HepG2 (cell line): ENCODE results near the gene VGLL4.

Experiments
- CBFB ChIP-seq: sonication (generic); formaldehyde crosslinking; IDR thresholded peaks from 2 replicates; pipeline ENCODE4 v1.4.0; 2020; ENCODE audit warnings: missing genetic modification reagents
- FOXK2 ChIP-seq: fragments of 450-650 bp; IDR thresholded peaks from 2 replicates; pipeline ENCODE4 v1.6.1; 2016
- KLF13 ChIP-seq: sonication (generic); formaldehyde crosslinking; IDR thresholded peaks from 2 replicates; pipeline ENCODE4 v1.4.0; 2020; ENCODE audit warnings: mild to moderate bottlenecking, missing genetic modification reagents
- POLR2AphosphoS5 ChIP-seq: IDR thresholded peaks from 2 replicates; pipeline ENCODE4 v1.6.1; 2012; ENCODE audit warnings: low read depth, low read length
- ZNF10 ChIP-seq: sonication (generic); formaldehyde crosslinking; IDR thresholded peaks from 2 replicates; pipeline ENCODE4 v1.4.0; 2020; ENCODE audit warnings: mild to moderate bottlenecking, low read depth, missing genetic modification reagents, borderline replicate concordance
- ZSCAN21 ChIP-seq: sonication (generic); formaldehyde crosslinking; IDR thresholded peaks from 2 replicates; pipeline ENCODE4 v1.8.0; 2022; ENCODE audit warnings: mild to moderate bottlenecking, missing genetic modification reagents, moderate library complexity, borderline replicate concordance
- TF ChIP-seq, protein P1 (sequence below): sonication (generic); formaldehyde crosslinking; IDR thresholded peaks from 2 replicates; pipeline ENCODE4 v1.9.0; 2021; ENCODE audit warnings: missing genetic modification reagents, borderline replicate concordance
- TF ChIP-seq, protein P2 (sequence below): sonication (generic); formaldehyde crosslinking; IDR thresholded peaks from 2 replicates; pipeline ENCODE4 v1.4.0; 2020; ENCODE audit warnings: missing genetic modification reagents

- no peak for TF ChIP-seq POLR2AphosphoS5
- no peak for TF ChIP-seq CBFB (CRISPR knock-in tag)
- TF ChIP-seq FOXK2, result no peak
- TF ChIP-seq ZNF10 (CRISPR knock-in tag), result no peak
- no peak for TF ChIP-seq KLF13 (CRISPR knock-in tag)
- TF ChIP-seq ZSCAN21 (CRISPR knock-in tag), result no peak
- TF ChIP-seq, protein P1, sequence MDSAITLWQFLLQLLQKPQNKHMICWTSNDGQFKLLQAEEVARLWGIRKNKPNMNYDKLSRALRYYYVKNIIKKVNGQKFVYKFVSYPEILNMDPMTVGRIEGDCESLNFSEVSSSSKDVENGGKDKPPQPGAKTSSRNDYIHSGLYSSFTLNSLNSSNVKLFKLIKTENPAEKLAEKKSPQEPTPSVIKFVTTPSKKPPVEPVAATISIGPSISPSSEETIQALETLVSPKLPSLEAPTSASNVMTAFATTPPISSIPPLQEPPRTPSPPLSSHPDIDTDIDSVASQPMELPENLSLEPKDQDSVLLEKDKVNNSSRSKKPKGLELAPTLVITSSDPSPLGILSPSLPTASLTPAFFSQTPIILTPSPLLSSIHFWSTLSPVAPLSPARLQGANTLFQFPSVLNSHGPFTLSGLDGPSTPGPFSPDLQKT (CRISPR knock-in tag), result no peak
- TF ChIP-seq, protein P2, sequence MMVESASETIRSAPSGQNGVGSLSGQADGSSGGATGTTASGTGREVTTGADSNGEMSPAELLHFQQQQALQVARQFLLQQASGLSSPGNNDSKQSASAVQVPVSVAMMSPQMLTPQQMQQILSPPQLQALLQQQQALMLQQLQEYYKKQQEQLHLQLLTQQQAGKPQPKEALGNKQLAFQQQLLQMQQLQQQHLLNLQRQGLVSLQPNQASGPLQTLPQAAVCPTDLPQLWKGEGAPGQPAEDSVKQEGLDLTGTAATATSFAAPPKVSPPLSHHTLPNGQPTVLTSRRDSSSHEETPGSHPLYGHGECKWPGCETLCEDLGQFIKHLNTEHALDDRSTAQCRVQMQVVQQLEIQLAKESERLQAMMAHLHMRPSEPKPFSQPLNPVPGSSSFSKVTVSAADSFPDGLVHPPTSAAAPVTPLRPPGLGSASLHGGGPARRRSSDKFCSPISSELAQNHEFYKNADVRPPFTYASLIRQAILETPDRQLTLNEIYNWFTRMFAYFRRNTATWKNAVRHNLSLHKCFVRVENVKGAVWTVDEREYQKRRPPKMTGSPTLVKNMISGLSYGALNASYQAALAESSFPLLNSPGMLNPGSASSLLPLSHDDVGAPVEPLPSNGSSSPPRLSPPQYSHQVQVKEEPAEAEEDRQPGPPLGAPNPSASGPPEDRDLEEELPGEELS (CRISPR knock-in tag), result no peak
These were observed 28.6 kb upstream of the VGLL4 start for GRCh38 chr3:11672363-11672762.
